ENCODE measurements around the gene ABCC1.
"Not testable (repeated sequence)": the region's sequence is repeated elsewhere in the genome, so short reads cannot be mapped to it uniquely, and the experiment has no call there.

Gene ABCC1

DNA sequence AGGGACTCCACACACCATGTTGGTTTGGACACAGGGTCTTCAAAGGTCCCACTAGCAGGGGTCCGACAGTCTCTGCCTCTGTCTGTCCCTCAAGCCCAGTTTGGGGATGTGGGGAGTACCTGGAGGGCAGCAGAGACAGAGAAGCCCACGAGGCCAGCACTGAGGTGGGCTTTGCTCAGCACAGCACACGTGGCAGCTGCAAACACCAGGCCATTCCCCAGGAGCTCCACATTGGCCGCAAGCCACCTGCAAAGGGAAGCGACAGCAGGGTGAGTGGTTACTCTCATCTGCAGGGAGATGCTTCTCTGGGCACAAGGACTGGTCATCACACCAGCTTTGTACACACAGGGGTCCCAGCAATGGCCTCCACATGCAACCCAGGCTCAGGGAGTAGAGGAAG is 211.9 kb downstream of the ABCC1 start:
- TF ChIP-seq, protein P1, sequence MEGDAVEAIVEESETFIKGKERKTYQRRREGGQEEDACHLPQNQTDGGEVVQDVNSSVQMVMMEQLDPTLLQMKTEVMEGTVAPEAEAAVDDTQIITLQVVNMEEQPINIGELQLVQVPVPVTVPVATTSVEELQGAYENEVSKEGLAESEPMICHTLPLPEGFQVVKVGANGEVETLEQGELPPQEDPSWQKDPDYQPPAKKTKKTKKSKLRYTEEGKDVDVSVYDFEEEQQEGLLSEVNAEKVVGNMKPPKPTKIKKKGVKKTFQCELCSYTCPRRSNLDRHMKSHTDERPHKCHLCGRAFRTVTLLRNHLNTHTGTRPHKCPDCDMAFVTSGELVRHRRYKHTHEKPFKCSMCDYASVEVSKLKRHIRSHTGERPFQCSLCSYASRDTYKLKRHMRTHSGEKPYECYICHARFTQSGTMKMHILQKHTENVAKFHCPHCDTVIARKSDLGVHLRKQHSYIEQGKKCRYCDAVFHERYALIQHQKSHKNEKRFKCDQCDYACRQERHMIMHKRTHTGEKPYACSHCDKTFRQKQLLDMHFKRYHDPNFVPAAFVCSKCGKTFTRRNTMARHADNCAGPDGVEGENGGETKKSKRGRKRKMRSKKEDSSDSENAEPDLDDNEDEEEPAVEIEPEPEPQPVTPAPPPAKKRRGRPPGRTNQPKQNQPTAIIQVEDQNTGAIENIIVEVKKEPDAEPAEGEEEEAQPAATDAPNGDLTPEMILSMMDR (IDR thresholded peaks at IDR 0.05; ENCODE audit: low read depth, low read length, missing control alignments) = no peak
- H3K4me3 ChIP-seq (replicated peaks; ENCODE audit: low read depth, low read length) = no peak overlapping the region
- no peak for DNase-seq (ENCODE audit: extremely low read depth, low read depth)

DNA sequence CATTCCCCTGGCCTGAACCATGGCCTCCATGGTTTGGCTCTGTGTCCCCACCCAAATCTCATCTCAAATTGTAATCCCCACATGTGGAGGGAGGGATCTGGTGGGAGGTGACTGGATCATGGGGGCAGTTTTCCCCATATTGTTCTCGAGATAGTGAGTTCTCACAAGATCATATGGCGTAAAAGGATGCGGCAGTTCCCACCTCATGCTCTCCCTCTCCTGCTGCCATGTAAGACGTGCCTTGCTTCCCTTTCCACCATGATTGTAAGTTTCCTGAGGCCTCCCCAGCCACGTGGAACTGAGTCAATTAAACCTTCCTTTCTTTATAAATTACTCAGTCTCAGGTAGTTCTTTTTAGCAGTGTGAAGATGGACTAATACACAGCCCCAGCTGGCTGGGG is 212.4 kb downstream of the ABCC1 start:
- DNase-seq (ENCODE audit: extremely low read depth, low read depth); H3K4me3 ChIP-seq (replicated peaks; ENCODE audit: low read depth, low read length): not testable (repeated sequence)

DNA sequence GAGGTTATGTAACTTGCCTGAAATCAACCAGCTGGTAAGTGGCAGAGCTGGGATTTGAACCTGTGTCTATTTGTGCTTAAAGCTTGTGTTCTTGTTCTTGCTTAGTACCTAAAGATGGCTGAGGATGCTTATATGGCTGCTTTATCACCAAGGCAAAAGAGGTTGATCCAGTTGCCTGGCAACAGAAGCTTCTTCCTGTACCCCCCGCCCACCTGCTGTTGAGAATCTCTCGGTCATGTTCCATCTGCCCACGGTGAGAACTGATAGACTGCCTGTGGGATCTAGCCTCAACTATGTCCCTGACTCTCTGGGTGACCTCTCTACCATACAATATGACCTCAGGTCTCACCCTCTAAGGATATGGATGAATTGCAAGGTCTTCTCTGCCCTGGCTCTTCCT is 213.2 kb downstream of the ABCC1 start:
- TF ChIP-seq, protein P1 (IDR thresholded peaks at IDR 0.05; ENCODE audit: low read depth, low read length, missing control alignments) = no peak
- no peak for DNase-seq (ENCODE audit: extremely low read depth, low read depth)

DNA sequence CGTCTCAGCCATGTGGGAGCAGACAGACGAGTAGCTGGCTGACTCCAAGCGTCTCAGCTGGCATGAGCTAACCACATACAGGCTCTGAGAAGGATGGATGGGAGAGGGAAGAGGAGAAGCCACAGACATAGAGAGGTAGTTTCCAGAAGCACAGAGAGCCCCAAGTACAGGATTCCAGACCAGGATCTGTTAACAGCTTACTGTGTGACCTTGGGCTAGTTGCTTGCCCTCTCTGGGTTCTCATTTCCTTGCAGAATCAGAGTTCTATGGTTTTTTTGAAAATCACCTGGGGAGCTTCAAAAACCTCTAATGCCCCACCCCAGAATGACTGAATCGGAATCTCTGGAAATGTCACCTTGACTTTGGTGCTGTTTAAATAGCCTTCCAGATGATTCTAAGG is 213.7 kb downstream of the ABCC1 start:
- no peak for DNase-seq (ENCODE audit: extremely low read depth, low read depth)
- TF ChIP-seq, protein P1 (IDR thresholded peaks at IDR 0.05; ENCODE audit: low read depth, low read length, missing control alignments) = no peak
- no peak overlapping the region for H3K4me3 ChIP-seq (replicated peaks; ENCODE audit: low read depth, low read length)

More for the DNA sequence above, 213.2 kb downstream of the ABCC1 start:
- H3K4me3 ChIP-seq (replicated peaks; ENCODE audit: low read depth, low read length) = no peak overlapping the region

DNA sequence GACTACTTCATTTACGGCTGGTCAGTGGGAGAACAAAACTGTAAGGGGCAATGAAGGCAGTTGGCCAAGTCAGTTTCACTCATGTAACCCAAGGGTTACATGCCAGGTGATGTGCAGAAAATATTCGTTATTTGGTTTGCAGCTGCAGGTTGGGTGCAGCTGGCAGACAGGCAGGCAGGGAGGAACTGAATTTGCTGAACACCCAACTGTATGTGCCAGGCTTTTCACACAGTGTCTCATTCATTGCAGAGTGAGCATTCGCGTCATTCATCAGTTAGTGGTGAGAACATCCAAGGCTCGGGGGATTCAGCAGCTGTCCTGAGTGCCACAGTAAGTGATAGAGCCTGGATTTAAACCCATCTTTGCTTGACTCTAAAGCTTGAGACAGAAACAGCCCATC is 214.2 kb downstream of the ABCC1 start:
- TF ChIP-seq, protein P1 (IDR thresholded peaks at IDR 0.05; ENCODE audit: low read depth, low read length, missing control alignments) = no peak
- DNase-seq (ENCODE audit: extremely low read depth, low read depth) = no peak
- no peak overlapping the region for H3K4me3 ChIP-seq (replicated peaks; ENCODE audit: low read depth, low read length)

DNA sequence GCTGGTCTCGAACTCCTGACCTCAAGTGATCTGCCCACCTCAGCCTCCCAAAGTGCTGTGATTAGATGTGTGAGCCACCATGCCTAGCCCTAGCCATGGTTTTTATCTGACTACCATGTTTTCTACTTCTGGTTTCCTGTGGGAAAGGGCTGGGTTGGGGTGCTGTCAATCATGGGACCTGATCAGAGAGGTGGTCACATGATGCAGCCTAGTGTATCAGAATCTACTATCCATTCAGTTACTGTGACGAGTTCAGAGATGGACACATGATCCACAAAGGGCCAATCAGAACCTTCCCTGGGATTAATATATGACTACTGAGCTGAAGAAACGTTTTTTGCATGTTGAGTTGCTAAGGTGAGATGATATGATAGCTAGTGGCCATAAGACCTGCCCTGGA is 214.8 kb downstream of the ABCC1 start:
- no peak overlapping the region for H3K4me3 ChIP-seq (replicated peaks; ENCODE audit: low read depth, low read length)
- TF ChIP-seq, protein P1 (IDR thresholded peaks at IDR 0.05; ENCODE audit: low read depth, low read length, missing control alignments) = no peak
- DNase-seq (ENCODE audit: extremely low read depth, low read depth) = no peak

DNA sequence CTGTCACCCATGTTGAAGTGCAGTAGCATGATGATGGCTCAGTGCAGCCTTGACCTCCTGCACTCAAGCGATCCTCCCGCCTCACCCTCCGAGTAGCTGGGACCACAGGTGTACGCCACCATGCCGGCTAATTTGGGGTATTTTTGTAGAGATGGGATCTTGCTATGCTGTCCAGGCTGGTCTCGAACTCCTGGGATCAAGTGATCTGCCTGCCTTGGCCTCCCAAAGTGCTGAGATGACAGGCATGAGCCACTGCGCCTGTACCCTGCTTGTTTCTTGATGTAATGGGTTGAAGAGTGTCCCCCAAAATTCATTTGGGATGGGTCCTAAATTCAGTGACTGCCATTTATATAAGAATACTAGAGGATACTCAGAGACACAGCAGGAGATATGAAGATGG is 216.7 kb downstream of the ABCC1 start:
- no peak for DNase-seq (ENCODE audit: extremely low read depth, low read depth)
- no peak overlapping the region for H3K4me3 ChIP-seq (replicated peaks; ENCODE audit: low read depth, low read length)
- TF ChIP-seq, protein P1 (IDR thresholded peaks at IDR 0.05; ENCODE audit: low read depth, low read length, missing control alignments) = no peak
